HepG2 (cell line): ENCODE results near the gene TMEM63B. TPM values are rescaled to one million over a fixed set of nuclear protein-coding genes. Genes with fewer than 3 reads are reported as not detected.

Source experiments
- ATAC-seq: fragments of 200-7000 bp; cut with Tn5 transposase; 3 replicates; pipeline ENCODE4 v1.9.1; 2020; ENCODE audit warnings: mild to moderate bottlenecking, moderate library complexity
- BruUV-seq: library from RNA; stranded (reverse); fragments of 400-500 nt; replicated peaks from 2 replicates; lab custom pipeline; 2021; lab: Mats Ljungman, UMichigan
- CTCF ChIA-PET: fragments of 300-600 bp; formaldehyde crosslinking; extraction: SDS; loops from one replicate; lab custom pipeline; 2021; ENCODE audit warnings: low total read pairs, inconsistent platforms, low intra/inter-chr PET ratio; lab: Yijun Ruan, JAX
- POLR2A ChIA-PET: fragments of 350-600 bp; sonication (Branson Sonifier 250); formaldehyde crosslinking; loops from one replicate; lab custom pipeline; 2020; ENCODE audit warnings: antibody characterized with exemption, inconsistent platforms; lab: Yijun Ruan, JAX
- DNase-seq: peaks from one replicate; pipeline ENCODE4 v3.0.0-alpha.2; 2015; ENCODE audit warnings: low spot score
- FAIRE-seq: peaks from 3 replicates; lab custom pipeline; 2011; peaks lifted over from hg19 to GRCh38; lab: Jason Lieb, UNC
- H2AFZ ChIP-seq: one replicate; pipeline ENCODE4 v1.6.1; 2011; ENCODE audit warnings: low read length, inconsistent platforms
- H3K27ac ChIP-seq: fragments of 300-600 bp; 3 replicates; pipeline ENCODE4 v1.8.0; 2011; ENCODE audit warnings: mixed run types, mild to moderate bottlenecking, mixed read lengths, low read length, inconsistent platforms; ENCODE audit not compliant: insufficient read depth; ENCODE audit errors: extremely low read length
- H3K27me3 ChIP-seq, 2 experiments: fragments of 200-600 bp in 1 of 2; 2 replicates in 1 of 2; 3 replicates in 1 of 2; pipeline versions ENCODE4 v1.6.0 to v1.8.0; 2011; ENCODE audit warnings: low read length in 2 of 2, mild to moderate bottlenecking in 2 of 2, moderate library complexity in 2 of 2, inconsistent platforms in 1 of 2; ENCODE audit not compliant: insufficient read depth in 2 of 2, control insufficient read depth in 1 of 2
- H3K36me3 ChIP-seq, 2 experiments: fragments of 200-600 bp in 1 of 2; replicated peaks in 1 of 2; 2 replicates in 1 of 2; 3 replicates in 1 of 2; pipeline versions ENCODE4 v1.5.1 to v1.8.0; 2011; ENCODE audit warnings: low read length in 2 of 2, inconsistent platforms in 1 of 2; ENCODE audit not compliant: insufficient read depth in 2 of 2, control insufficient read depth in 1 of 2
- H3K4me1 ChIP-seq: 2 replicates; pipeline ENCODE4 v1.5.1; 2012; ENCODE audit warnings: low read length, inconsistent platforms; ENCODE audit not compliant: insufficient read depth
- H3K4me2 ChIP-seq: 2 replicates; pipeline ENCODE4 v1.6.0; 2011; ENCODE audit warnings: low read depth, low read length, inconsistent platforms
- H3K4me3 ChIP-seq, 3 experiments: fragments of 200-600 bp in 1 of 3; sonication (generic), shearing (Covaris generic) in 1 of 3; replicated peaks in 1 of 3; 2 replicates each; pipeline ENCODE4 v1.5.1; 2011 to 2016; ENCODE audit warnings: low read length in 3 of 3, inconsistent platforms in 2 of 3, low read depth in 2 of 3, mild to moderate bottlenecking in 2 of 3, control low read depth in 1 of 3, mixed read lengths in 1 of 3; ENCODE audit not compliant: insufficient read depth in 1 of 3
- H3K79me2 ChIP-seq: one replicate; pipeline ENCODE4 v1.6.1; 2011; ENCODE audit warnings: low read length, inconsistent platforms; ENCODE audit not compliant: insufficient read depth
- H3K9ac ChIP-seq: 2 replicates; pipeline ENCODE4 v1.6.0; 2011; ENCODE audit warnings: mild to moderate bottlenecking, low read depth, low read length, inconsistent platforms; ENCODE audit not compliant: insufficient read depth
- H3K9me3 ChIP-seq: 2 replicates; pipeline ENCODE4 v1.5.1; 2012; ENCODE audit warnings: mild to moderate bottlenecking, low read length
- H4K20me1 ChIP-seq: 2 replicates; pipeline ENCODE4 v1.6.0; 2011; ENCODE audit warnings: inconsistent platforms, mild to moderate bottlenecking, low read length, moderate library complexity; ENCODE audit not compliant: insufficient read depth
- GTF2F1 ChIP-seq: fragments of 150-350 bp; IDR thresholded peaks from 2 replicates; pipeline ENCODE4 v1.6.1; 2014; ENCODE audit warnings: low read length
- HCFC1 ChIP-seq: fragments of 150-350 bp; IDR thresholded peaks from 2 replicates; pipeline ENCODE4 v1.6.1; 2014; ENCODE audit warnings: low read depth, low read length
- HDAC1 ChIP-seq: sonication (generic); formaldehyde crosslinking; IDR thresholded peaks from 2 replicates; pipeline ENCODE4 v1.5.1; 2020; ENCODE audit warnings: mild to moderate bottlenecking, missing genetic modification reagents
- HDAC2 ChIP-seq: sonication (generic); formaldehyde crosslinking; IDR thresholded peaks from 2 replicates; pipeline ENCODE4 v1.4.0; 2020; ENCODE audit warnings: missing genetic modification reagents
- JUND ChIP-seq: sonication (generic); formaldehyde crosslinking; IDR thresholded peaks from 2 replicates; pipeline ENCODE4 v1.8.0; 2022; ENCODE audit warnings: mild to moderate bottlenecking, missing genetic modification reagents
- KMT2B ChIP-seq: IDR thresholded peaks from 2 replicates; pipeline ENCODE4 v1.6.1; 2016; ENCODE audit warnings: missing genetic modification reagents, missing compliant biosample characterization
- LCORL ChIP-seq, 2 experiments: fragments of 450-650 bp in 1 of 2; sonication (generic) in 1 of 2; formaldehyde crosslinking in 1 of 2; IDR thresholded peaks; 2 replicates each; pipeline versions ENCODE4 v1.5.0 to v1.6.1; 2017 to 2020; ENCODE audit warnings: antibody characterized with exemption in 1 of 2, missing genetic modification reagents in 1 of 2
- MXI1 ChIP-seq: IDR thresholded peaks from 3 replicates; pipeline ENCODE4 v1.6.1; 2012; ENCODE audit warnings: low read depth, low read length, inconsistent platforms, borderline replicate concordance
- NFIB ChIP-seq: sonication (generic); formaldehyde crosslinking; IDR thresholded peaks from 2 replicates; pipeline ENCODE4 v1.9.0; 2021; ENCODE audit warnings: missing genetic modification reagents, mild to moderate bottlenecking, borderline replicate concordance
- RBFOX2 ChIP-seq: fragments of 200-400 bp; formaldehyde crosslinking; IDR thresholded peaks from 2 replicates; pipeline ENCODE4 v1.6.1; 2017; ENCODE audit warnings: low read depth, mild to moderate bottlenecking, low read length
- TCF12 ChIP-seq, 2 experiments: fragments of 450-650 bp in 1 of 2; sonication (generic) in 1 of 2; formaldehyde crosslinking in 1 of 2; IDR thresholded peaks; 2 replicates each; pipeline versions ENCODE4 v1.6.1 to v1.8.0; 2017 to 2022; ENCODE audit warnings: antibody characterized with exemption in 1 of 2, mild to moderate bottlenecking in 1 of 2, missing genetic modification reagents in 1 of 2, moderate library complexity in 1 of 2
- ZNF383 ChIP-seq: sonication (generic); formaldehyde crosslinking; IDR thresholded peaks from 2 replicates; pipeline ENCODE4 v1.4.0; 2020; ENCODE audit warnings: missing genetic modification reagents, mild to moderate bottlenecking, borderline replicate concordance
- ZNF616 ChIP-seq: sonication (generic); formaldehyde crosslinking; IDR thresholded peaks from 2 replicates; pipeline ENCODE4 v1.5.0; 2020; ENCODE audit warnings: low read depth, mild to moderate bottlenecking, missing genetic modification reagents
- ZSCAN22 ChIP-seq: sonication (generic); formaldehyde crosslinking; IDR thresholded peaks from 2 replicates; pipeline ENCODE4 v1.4.0; 2020; ENCODE audit warnings: mild to moderate bottlenecking, missing genetic modification reagents
- WGBS: methylation state at CpG from one replicate; pipeline ENCODE4 v1.1.6; 2017; ENCODE audit warnings: low lambda C conversion rate; 5-methylcytosine and 5-hydroxymethylcytosine counted together
- in situ Hi-C: cut with HindIII; loops from 2 replicates; pipeline ENCODE4 v1.10.0; 2017; ENCODE audit warnings: low pct_unique_long_range_greater_than_20kb; ENCODE audit not compliant: extremely low pct_ligation_motif_present
- intact Hi-C: fragments of 100-400 bp; cut with micrococcal nuclease; formaldehyde crosslinking; loops from one replicate; pipeline ENCODE4 v1.10.0; 2022; ENCODE audit not compliant: unreplicated experiment
- polyA plus RNA-seq, 8 experiments: library from polyadenylated mRNA; depleted of rRNA in 3 of 8; stranded (reverse) in 7 of 8; unstranded in 1 of 8; fragments of >200 nt; fragmentation: Illumina TruSeq in 4 of 8; extraction: Trizol in 4 of 8; gene quantifications; 2 replicates each; pipeline versions ENCODE4 v1.2.1 to v1.2.3, GENCODE V29; 2011 to 2016; ENCODE audit warnings: low read depth in 4 of 8, missing spikeins in 1 of 8, mixed read lengths in 1 of 8; ENCODE audit not compliant: insufficient read depth in 1 of 8
- total RNA-seq, 5 experiments: library from RNA; depleted of rRNA; stranded (reverse); fragments of >200 nt; fragmentation: Illumina TruSeq; extraction: Trizol; gene quantifications; 2 replicates each; pipeline ENCODE4 v1.2.3, GENCODE V29; 2016; ENCODE audit warnings: low read depth in 1 of 5
- TF ChIP-seq, protein P1 (sequence below): sonication (generic); formaldehyde crosslinking; IDR thresholded peaks from 2 replicates; pipeline ENCODE4 v1.5.1; 2020; ENCODE audit warnings: mild to moderate bottlenecking, missing genetic modification reagents, moderate library complexity

Gene TMEM63B
- total and polyA plus RNA-seq, 2 of the 13 experiments (the other 11 are each of a cell fraction or from before 2014, with no cell fraction given): 27.4 to 75.8 TPM

- H3K9ac ChIP-seq: no peak overlapping the region
- H3K4me3 ChIP-seq: no peak overlapping the region
- no peak for FAIRE-seq
- in situ Hi-C loops (no loop called here), intact Hi-C loops (no loop called here)
- H2AFZ ChIP-seq: no peak overlapping the region
- H3K27me3 ChIP-seq: no peaks in the 10 kb centered on the region
- no peak overlapping the region for H3K27ac ChIP-seq
- peaks cover 29 to 56% of the 10 kb centered on the region in 2 experiments for H3K36me3 ChIP-seq
- WGBS: 95% methylated on average over 7 of the region's 7 CpGs
- peaks cover 33% of the 10 kb centered on the region for H3K4me1 ChIP-seq
- no peaks in the 10 kb centered on the region for H3K9me3 ChIP-seq
- CTCF ChIA-PET: no interaction called here
- H3K4me2 ChIP-seq: no peak overlapping the region
- no peak for DNase-seq
- TF ChIP-seq KMT2B (CRISPR knock-in tag) (no peak), GTF2F1 (peak; percentile 68; the same call in 1 of the 2 replicates), NFIB (CRISPR knock-in tag) (0 out of 2 replicates have a peak, but pooled peaks have one; percentile 62), MXI1 (peak; percentile 20; the same call in 1 of the 3 replicates), HDAC2 (CRISPR knock-in tag) (no peak), LCORL (IDR thresholded peaks at IDR 0.05) (peak; percentile 100), LCORL (CRISPR knock-in tag; IDR thresholded peaks at IDR 0.05) (no peak), ZNF616 (CRISPR knock-in tag) (no peak)
- no TSS peak for BruUV-seq
- peaks cover 5% of the 10 kb centered on the region for H3K79me2 ChIP-seq
- POLR2A ChIA-PET: no interaction called here
- no peaks in the 10 kb centered on the region for H4K20me1 ChIP-seq
- ATAC-seq: no peak
Measured at GRCh38 chr6:44105146-44105545, 22.2 kb upstream of the TMEM63B start.

- intact Hi-C loops (no loop called here), in situ Hi-C loops (no loop called here)
- no peak overlapping the region for H3K9ac ChIP-seq
- H3K27ac ChIP-seq: no peak overlapping the region
- no peak overlapping the region for H2AFZ ChIP-seq
- ChIA-PET CTCF (no interaction called here), POLR2A (no interaction called here)
- no peak for FAIRE-seq
- no TSS peak for BruUV-seq
- no peaks in the 10 kb centered on the region for H3K9me3 ChIP-seq
- H4K20me1 ChIP-seq: no peaks in the 10 kb centered on the region
- H3K4me2 ChIP-seq: no peak overlapping the region
- ATAC-seq: no peak
- WGBS: 95% methylated on average over 3 of the region's 3 CpGs
- peaks cover 33% of the 10 kb centered on the region for H3K4me1 ChIP-seq
- H3K4me3 ChIP-seq: no peak overlapping the region
- H3K36me3 ChIP-seq: peaks cover 38 to 66% of the 10 kb centered on the region in 2 experiments
- H3K27me3 ChIP-seq: no peaks in the 10 kb centered on the region
- DNase-seq: no peak
- H3K79me2 ChIP-seq: peaks cover 15% of the 10 kb centered on the region
- TF ChIP-seq ZNF383 (CRISPR knock-in tag) (no peak), JUND (CRISPR knock-in tag) (peak; percentile 1; the same call in 1 of the 2 replicates), TCF12 (IDR thresholded peaks at IDR 0.05) (no peak), TCF12 (CRISPR knock-in tag; IDR thresholded peaks at IDR 0.05) (no peak), RBFOX2 (no peak), HDAC1 (CRISPR knock-in tag) (no peak), HCFC1 (no peak), ZSCAN22 (no peak)
- TF ChIP-seq, protein P1, sequence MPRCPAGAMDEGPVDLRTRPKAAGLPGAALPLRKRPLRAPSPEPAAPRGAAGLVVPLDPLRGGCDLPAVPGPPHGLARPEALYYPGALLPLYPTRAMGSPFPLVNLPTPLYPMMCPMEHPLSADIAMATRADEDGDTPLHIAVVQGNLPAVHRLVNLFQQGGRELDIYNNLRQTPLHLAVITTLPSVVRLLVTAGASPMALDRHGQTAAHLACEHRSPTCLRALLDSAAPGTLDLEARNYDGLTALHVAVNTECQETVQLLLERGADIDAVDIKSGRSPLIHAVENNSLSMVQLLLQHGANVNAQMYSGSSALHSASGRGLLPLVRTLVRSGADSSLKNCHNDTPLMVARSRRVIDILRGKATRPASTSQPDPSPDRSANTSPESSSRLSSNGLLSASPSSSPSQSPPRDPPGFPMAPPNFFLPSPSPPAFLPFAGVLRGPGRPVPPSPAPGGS (CRISPR knock-in tag): 0 out of 2 replicates have a peak, but pooled peaks have one; percentile 15
Measured at GRCh38 chr6:44105993-44106740, 21.2 kb upstream of the TMEM63B start.
